Neural cell (in vitro differentiated cells): ENCODE results near the gene SLC7A8. TPM values are rescaled to one million over a fixed set of nuclear protein-coding genes. Genes with fewer than 3 reads are reported as not detected.

Experiments used
- H2AFZ ChIP-seq: fragments of 200-600, 300-800 bp; sonication (generic), shearing (Covaris generic); 2 replicates; pipeline ENCODE4 v1.6.0; 2014; ENCODE audit warnings: low read depth, mild to moderate bottlenecking, antibody characterized with exemption, low read length, moderate library complexity
- H3F3A ChIP-seq: fragments of 200-600 bp; shearing (Covaris generic); 2 replicates; pipeline ENCODE4 v1.6.1; 2016; ENCODE audit warnings: mild to moderate bottlenecking, moderate library complexity, mixed read lengths, antibody characterized with exemption, low read length; ENCODE audit not compliant: insufficient read depth, poor library complexity, severe bottlenecking
- H3K27ac ChIP-seq: fragments of 200-600, 300-800 bp; sonication (generic), shearing (Covaris generic); 2 replicates; pipeline ENCODE4 v1.5.1; 2014; ENCODE audit warnings: mild to moderate bottlenecking, low read length, moderate library complexity
- H3K27me3 ChIP-seq: fragments of 300-800, 200-600 bp; sonication (generic), shearing (Covaris generic); 2 replicates; pipeline ENCODE4 v1.6.0; 2014; ENCODE audit warnings: mild to moderate bottlenecking, low read depth, low read length, moderate library complexity; ENCODE audit not compliant: insufficient read depth
- H3K36me3 ChIP-seq: fragments of 300-800, 200-600 bp; sonication (generic), shearing (Covaris generic); 2 replicates; pipeline ENCODE4 v1.5.1; 2014; ENCODE audit warnings: mild to moderate bottlenecking, antibody characterized with exemption, low read length, moderate library complexity; ENCODE audit not compliant: insufficient read depth
- H3K4me2 ChIP-seq: fragments of 300-800, 200-600 bp; sonication (generic), shearing (Covaris generic); 2 replicates; pipeline ENCODE4 v1.6.0; 2014; ENCODE audit warnings: mild to moderate bottlenecking, low read length
- H3K4me3 ChIP-seq: fragments of 300-800, 200-600 bp; sonication (generic), shearing (Covaris generic); 2 replicates; pipeline ENCODE4 v1.5.1; 2014; ENCODE audit warnings: mild to moderate bottlenecking, low read length, moderate library complexity
- H3K79me2 ChIP-seq: fragments of 200-600 bp; shearing (Covaris generic); replicated peaks from 2 replicates; pipeline ENCODE4 v1.6.0; 2014; ENCODE audit warnings: mild to moderate bottlenecking, low read length, moderate library complexity; ENCODE audit not compliant: insufficient read depth
- H3K9ac ChIP-seq: fragments of 300-800, 200-600 bp; sonication (generic), shearing (Covaris generic); 2 replicates; pipeline ENCODE4 v1.6.1; 2016; ENCODE audit warnings: mild to moderate bottlenecking, low read length, mixed read lengths
- H3K9me2 ChIP-seq: fragments of 200-600 bp; shearing (Covaris generic); 2 replicates; pipeline ENCODE4 v1.6.1; 2016; ENCODE audit warnings: mild to moderate bottlenecking, low read length, mixed read lengths; ENCODE audit not compliant: insufficient read depth
- H3K9me3 ChIP-seq: fragments of 200-600, 300-800 bp; sonication (generic), shearing (Covaris generic); 2 replicates; pipeline ENCODE4 v1.6.1; 2016; ENCODE audit warnings: mild to moderate bottlenecking, mixed run types, low read length, moderate library complexity, mixed read lengths
- H4K20me1 ChIP-seq: fragments of 200-600 bp; shearing (Covaris generic); 2 replicates; pipeline ENCODE4 v1.6.1; 2016; ENCODE audit warnings: mild to moderate bottlenecking, mixed run types; ENCODE audit not compliant: insufficient read depth
- CTCF ChIP-seq: fragments of 450-650 bp; IDR thresholded peaks from 2 replicates; pipeline ENCODE4 v1.5.1; 2014; ENCODE audit warnings: antibody characterized with exemption, mild to moderate bottlenecking, moderate library complexity; ENCODE audit not compliant: poor library complexity, severe bottlenecking
- EP300 ChIP-seq: fragments of 450-650 bp; conservative IDR thresholded peaks from 2 replicates; pipeline ENCODE4 v1.6.1; 2014; ENCODE audit warnings: antibody characterized with exemption, mild to moderate bottlenecking, moderate library complexity; ENCODE audit not compliant: poor library complexity, severe bottlenecking
- EZH2 ChIP-seq: fragments of 200-600, 300-800 bp; shearing (Covaris generic), sonication (generic); IDR thresholded peaks from 2 replicates; pipeline ENCODE4 v1.6.1; 2014; ENCODE audit warnings: antibody characterized with exemption, low read length, borderline replicate concordance, mild to moderate bottlenecking; ENCODE audit not compliant: insufficient read depth, poor library complexity, severe bottlenecking
- MXI1 ChIP-seq: fragments of 450-650 bp; conservative IDR thresholded peaks from 2 replicates; pipeline ENCODE4 v1.6.1; 2014; ENCODE audit warnings: antibody characterized with exemption, mild to moderate bottlenecking; ENCODE audit not compliant: poor library complexity, severe bottlenecking
- POLR2AphosphoS5 ChIP-seq: IDR thresholded peaks from 2 replicates; pipeline ENCODE4 v1.6.1; 2012
- RAD21 ChIP-seq: fragments of 450-650 bp; conservative IDR thresholded peaks from 2 replicates; pipeline ENCODE4 v1.6.1; 2014; ENCODE audit warnings: antibody characterized with exemption, mild to moderate bottlenecking, moderate library complexity
- REST ChIP-seq: IDR thresholded peaks from 2 replicates; pipeline ENCODE4 v1.6.1; 2012; ENCODE audit warnings: borderline replicate concordance
- SMC3 ChIP-seq: fragments of 450-650 bp; conservative IDR thresholded peaks from 2 replicates; pipeline ENCODE4 v1.6.1; 2014; ENCODE audit warnings: antibody characterized with exemption, mild to moderate bottlenecking, moderate library complexity; ENCODE audit not compliant: poor library complexity
- TAF1 ChIP-seq: IDR thresholded peaks from 2 replicates; pipeline ENCODE4 v1.6.1; 2012; ENCODE audit warnings: low read depth
- polyA plus RNA-seq: library from polyadenylated mRNA; depleted of rRNA; stranded (reverse); fragments of >200 nt; gene quantifications from 2 replicates; pipeline ENCODE4 v1.2.3, GENCODE V29; 2014

Gene SLC7A8
- polyA plus RNA-seq, 1 donor from 2014 or later: 0.21 TPM

- Histone ChIP-seq H3K27me3 (no peaks in the 10 kb centered on the region), H2AFZ (no peak overlapping the region), H3K9me3 (no peaks in the 10 kb centered on the region), H3K79me2 (no peaks in the 10 kb centered on the region), H3K9ac (no peak overlapping the region), H3K9me2 (no peaks in the 10 kb centered on the region), H3K4me2 (no peak overlapping the region), H3F3A (no peaks in the 10 kb centered on the region), H4K20me1 (no peaks in the 10 kb centered on the region), H3K4me3 (no peak overlapping the region), H3K36me3 (no peaks in the 10 kb centered on the region), H3K27ac (no peak overlapping the region)
- TF ChIP-seq EZH2 (no peak), POLR2AphosphoS5 (no peak)
Measured at GRCh38 chr14:23129759-23130316, 53.6 kb downstream of the SLC7A8 start.

- H3K36me3 ChIP-seq: no peaks in the 10 kb centered on the region
- no peak overlapping the region for H3K9ac ChIP-seq
- H3K9me2 ChIP-seq: no peaks in the 10 kb centered on the region
- no peaks in the 10 kb centered on the region for H3K9me3 ChIP-seq
- no peaks in the 10 kb centered on the region for H3K27me3 ChIP-seq
- no peaks in the 10 kb centered on the region for H3K79me2 ChIP-seq
- TF ChIP-seq TAF1: no peak
- TF ChIP-seq SMC3: no peak
- TF ChIP-seq POLR2AphosphoS5: no peak
- no peak for TF ChIP-seq CTCF
- no peak overlapping the region for H3K27ac ChIP-seq
- no peak overlapping the region for H3K4me3 ChIP-seq
- no peak overlapping the region for H2AFZ ChIP-seq
- no peaks in the 10 kb centered on the region for H3F3A ChIP-seq
- H4K20me1 ChIP-seq: no peaks in the 10 kb centered on the region
- no peak overlapping the region for H3K4me2 ChIP-seq
Measured at GRCh38 chr14:23128969-23129758, 54.3 kb downstream of the SLC7A8 start.

- Histone ChIP-seq H3K27ac (no peak overlapping the region), H2AFZ (no peak overlapping the region), H3K79me2 (no peaks in the 10 kb centered on the region), H3K27me3 (no peaks in the 10 kb centered on the region), H3K36me3 (no peaks in the 10 kb centered on the region), H3F3A (no peaks in the 10 kb centered on the region), H3K4me2 (no peak overlapping the region), H3K4me3 (no peak overlapping the region), H3K9ac (no peak overlapping the region), H4K20me1 (no peaks in the 10 kb centered on the region), H3K9me2 (no peaks in the 10 kb centered on the region), H3K9me3 (no peaks in the 10 kb centered on the region)
- TF ChIP-seq MXI1 (no peak), EP300 (no peak), TAF1 (no peak), RAD21 (no peak), EZH2 (no peak), REST (no peak), POLR2AphosphoS5 (no peak), CTCF (no peak), SMC3 (no peak)
Measured at GRCh38 chr14:23127861-23128260, 55.6 kb downstream of the SLC7A8 start.
